ENCODE data around the gene CASK.

GRCh38 chrX:41716222-41716621 lies 207.1 kb downstream of the CASK start:
- no peak for TF ChIP-seq NR2C1 (IDR thresholded peaks at IDR 0.05)
- no peak for TF ChIP-seq NR2C1 (tag; IDR thresholded peaks at IDR 0.05)
- no peak for TF ChIP-seq CCAR2 (IDR thresholded peaks at IDR 0.05; ENCODE audit: low read depth, low read length)
- TF ChIP-seq YY1 (IDR thresholded peaks at IDR 0.05; ENCODE audit: borderline replicate concordance in 1 of 3, control insufficient read depth in 1 of 3, extremely low read depth in 1 of 3, insufficient read depth in 3 of 3, insufficient read length in 1 of 3, insufficient replicate concordance in 2 of 3, low read depth in 1 of 3, low read length in 2 of 3), result no peak
- TF ChIP-seq CTCF (IDR thresholded peaks at IDR 0.05 in 2 of 3, conservative IDR thresholded peaks at IDR 0.05 in 1 of 3; ENCODE audit: insufficient read depth in 2 of 3, low read depth in 1 of 3, low read length in 3 of 3), result no peak
- no peak for TF ChIP-seq FOXJ3 (CRISPR knock-in tag; IDR thresholded peaks at IDR 0.05)
- TF ChIP-seq HMG20A (CRISPR knock-in tag; conservative IDR thresholded peaks at IDR 0.05), result no peak
- TF ChIP-seq EP300 (IDR thresholded peaks at IDR 0.05; ENCODE audit: low read length), result no peak
- TF ChIP-seq POLR2AphosphoS5 (IDR thresholded peaks at IDR 0.05; ENCODE audit: control insufficient read depth, insufficient read depth, low read depth, low read length), result no peak
- TF ChIP-seq ELK1 (CRISPR knock-in tag; IDR thresholded peaks at IDR 0.05), result no peak
- no peak for TF ChIP-seq TFE3 (CRISPR knock-in tag; IDR thresholded peaks at IDR 0.05)
- no peak for TF ChIP-seq TAF1 (IDR thresholded peaks at IDR 0.05; ENCODE audit: control insufficient read depth, extremely low read depth, insufficient read depth, low read length, severe bottlenecking)
- no peak for TF ChIP-seq TOE1 (IDR thresholded peaks at IDR 0.05; ENCODE audit: borderline replicate concordance)
- no peak for TF ChIP-seq TOE1 (CRISPR knock-in tag; IDR thresholded peaks at IDR 0.05; ENCODE audit: borderline replicate concordance, low read depth)
- TF ChIP-seq BCLAF1 (IDR thresholded peaks at IDR 0.05; ENCODE audit: borderline replicate concordance in 1 of 2, control insufficient read depth in 1 of 2, low read depth in 2 of 2, low read length in 1 of 2), result no peak
